HUES64 (cell line): ENCODE data around the gene CTAG1A.
"Not testable (repeated sequence)": the region's sequence is repeated elsewhere in the genome, so short reads cannot be mapped to it uniquely, and the experiment has no call there.

Experiments
- H3K27ac ChIP-seq: 2 replicates; pipeline ENCODE4 v1.7.0; 2013; ENCODE audit warnings: low read depth, low read length, inconsistent platforms
- H3K27me3 ChIP-seq: 2 replicates; pipeline ENCODE4 v1.6.1; 2013; ENCODE audit warnings: mild to moderate bottlenecking, low read length; ENCODE audit not compliant: insufficient read depth
- H3K36me3 ChIP-seq: 2 replicates; pipeline ENCODE4 v1.6.1; 2013; ENCODE audit warnings: mild to moderate bottlenecking, low read length; ENCODE audit not compliant: insufficient read depth
- H3K4me1 ChIP-seq: 2 replicates; pipeline ENCODE4 v1.6.1; 2013; ENCODE audit warnings: mild to moderate bottlenecking, low read length, moderate library complexity; ENCODE audit not compliant: insufficient read depth
- H3K4me3 ChIP-seq: 2 replicates; pipeline ENCODE4 v1.5.1; 2013; ENCODE audit warnings: mild to moderate bottlenecking, low read length, moderate library complexity
- H3K9ac ChIP-seq: 2 replicates; pipeline ENCODE4 v1.6.1; 2013; ENCODE audit warnings: mild to moderate bottlenecking, low read depth, low read length
- H3K9me3 ChIP-seq: 2 replicates; pipeline ENCODE4 v1.6.1; 2013; ENCODE audit warnings: low read depth, low read length; ENCODE audit not compliant: insufficient read depth
- WGBS: fragments of 150-250, 120-280 bp; methylation state at CpG from one replicate; pipeline ENCODE4 v1.1.7; 2013; ENCODE audit warnings: missing lambda C conversion rate; 5-methylcytosine and 5-hydroxymethylcytosine counted together

CTAG1A gene

DNA sequence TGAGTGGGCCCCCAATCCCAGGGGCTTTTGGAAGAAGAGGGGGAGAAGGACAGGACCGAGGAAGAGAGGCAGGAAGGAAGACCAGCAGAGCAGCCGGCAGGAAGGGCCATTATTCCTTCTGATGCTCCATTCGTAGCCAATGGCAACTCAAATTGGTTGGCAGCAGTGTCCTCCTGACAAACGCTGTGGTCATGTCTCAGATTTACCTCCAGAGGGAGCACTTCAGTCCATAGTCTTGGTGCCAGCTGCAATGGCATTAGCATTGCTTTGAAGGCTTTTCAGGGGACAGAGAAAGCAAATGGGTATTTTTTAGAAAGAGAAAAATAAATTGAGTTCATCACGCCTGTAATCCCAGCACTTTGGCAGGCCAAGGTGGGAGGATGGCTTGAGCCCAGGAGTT, 44.0 kb downstream of the CTAG1A start:
- not testable (repeated sequence) for H3K9me3 ChIP-seq, H3K27me3 ChIP-seq, H3K27ac ChIP-seq, H3K36me3 ChIP-seq, H3K4me3 ChIP-seq, H3K9ac ChIP-seq, H3K4me1 ChIP-seq
- WGBS, result no CpG with 5 or more reads among the region's 5 CpGs

DNA sequence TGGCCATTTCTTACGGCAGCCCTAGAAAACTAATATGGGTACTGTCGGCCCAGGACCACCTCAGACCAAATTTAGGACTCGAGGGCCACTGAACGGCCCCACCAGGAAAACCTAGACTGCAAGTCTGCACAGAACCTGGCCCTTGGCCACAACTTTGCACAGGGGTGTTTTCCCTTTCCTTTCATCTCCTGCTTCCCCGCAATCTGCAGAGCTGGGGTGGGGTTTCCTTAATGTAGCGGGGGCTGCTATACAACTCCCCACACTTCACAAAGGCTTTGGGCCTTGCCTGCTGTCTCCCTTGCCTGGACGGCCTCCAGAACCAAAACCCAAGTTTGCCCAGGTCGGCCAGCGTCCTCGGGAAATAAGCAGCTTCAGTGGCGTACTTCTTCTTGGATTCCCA, 46.0 kb downstream of the CTAG1A start:
- H3K27me3 ChIP-seq, H3K9me3 ChIP-seq, H3K9ac ChIP-seq, H3K4me3 ChIP-seq, H3K4me1 ChIP-seq, H3K36me3 ChIP-seq, H3K27ac ChIP-seq: not testable (repeated sequence)
- WGBS, result no CpG with 5 or more reads among the region's 11 CpGs

DNA sequence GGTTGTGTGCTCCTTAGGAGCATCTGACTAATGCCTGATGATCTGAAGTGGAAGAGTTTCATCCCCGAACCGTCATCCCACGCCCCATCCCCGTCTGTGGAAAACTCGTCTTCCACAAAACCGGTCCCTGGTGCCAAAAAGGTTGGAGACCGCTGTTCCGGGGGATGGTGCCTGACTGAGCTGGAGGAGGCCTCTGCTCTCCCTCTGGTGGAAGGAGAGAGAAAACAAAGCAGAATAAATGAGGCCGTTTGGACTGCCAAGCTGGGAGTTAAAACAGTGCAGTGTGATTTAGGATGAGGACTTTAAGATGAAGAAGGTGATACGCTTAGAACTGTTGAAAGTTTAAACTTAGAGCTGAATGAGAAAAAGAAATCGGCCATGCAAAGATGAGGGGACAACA, 48.7 kb downstream of the CTAG1A start:
- H3K9me3 ChIP-seq, H3K36me3 ChIP-seq, H3K27me3 ChIP-seq, H3K27ac ChIP-seq, H3K4me3 ChIP-seq, H3K4me1 ChIP-seq, H3K9ac ChIP-seq: not testable (repeated sequence)
- no CpG with 5 or more reads among the region's 11 CpGs for WGBS
